MM.1S (cell line): ENCODE measurements around the gene PDE1C.

Source experiments
- CTCF ChIP-seq: fragments of 300-600 bp; sonication (generic); IDR thresholded peaks from 2 replicates; pipeline ENCODE4 v1.5.1; 2016; ENCODE audit warnings: antibody characterized with exemption, low read length, mixed read lengths
- EZH2 ChIP-seq: fragments of 300-600 bp; sonication (generic); optimal IDR thresholded peaks from 2 replicates; pipeline ENCODE3; 2017; ENCODE audit warnings: low read depth, mild to moderate bottlenecking, antibody characterized with exemption, low read length, mixed read lengths
- EZH2phosphoT487 ChIP-seq: fragments of 300-600 bp; sonication (generic); IDR thresholded peaks from 2 replicates; pipeline ENCODE4 v1.6.1; 2018; ENCODE audit warnings: antibody characterized with exemption, low read length

GRCh38 chr7:31926991-31927584 lies 143.1 kb downstream of the PDE1C start:
- no peak for TF ChIP-seq EZH2
- TF ChIP-seq CTCF: no peak
- no peak for TF ChIP-seq EZH2phosphoT487
